GM19351 (cell line): ENCODE measurements around the gene TBC1D2B.
A peak's percentile ranks its signal among the peaks of the same experiment; 100 is the strongest.

Source experiments
- ATAC-seq: cut with Tn5 transposase; IDR thresholded peaks from one replicate; pipeline ENCODE4 v1.9.1; 2021; ENCODE audit warnings: mild to moderate bottlenecking, moderate library complexity; ENCODE audit not compliant: unreplicated experiment

Gene TBC1D2B

DNA sequence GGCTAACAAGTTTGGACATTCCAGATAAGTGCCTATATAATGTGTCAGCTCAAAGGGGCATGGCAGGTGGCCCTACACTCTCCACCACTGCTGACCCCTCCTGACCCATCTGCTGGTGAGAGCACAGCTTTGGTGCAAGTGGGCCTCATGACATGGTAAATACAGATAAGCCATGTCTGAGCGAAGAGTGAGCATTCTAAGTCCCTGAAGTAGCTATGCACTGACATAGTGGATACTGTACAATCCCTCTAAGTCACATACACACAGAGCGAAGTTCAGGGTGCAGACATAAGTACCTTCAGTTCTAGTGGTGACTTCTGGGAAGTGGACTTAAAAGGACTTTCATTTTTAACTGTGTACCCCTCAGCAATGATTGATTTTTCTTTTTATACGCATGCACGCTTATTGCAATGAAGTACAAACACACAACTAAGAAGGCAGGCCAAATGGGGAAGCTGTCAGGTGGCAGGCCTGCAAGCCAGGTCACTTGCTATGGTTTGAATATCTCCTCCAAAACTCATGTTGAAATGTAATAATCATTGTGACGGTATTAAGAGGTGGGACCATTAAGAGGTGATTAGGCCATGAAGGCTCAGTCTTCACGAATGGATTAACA, 41.5 kb downstream of the TBC1D2B start:
- no peak for ATAC-seq

DNA sequence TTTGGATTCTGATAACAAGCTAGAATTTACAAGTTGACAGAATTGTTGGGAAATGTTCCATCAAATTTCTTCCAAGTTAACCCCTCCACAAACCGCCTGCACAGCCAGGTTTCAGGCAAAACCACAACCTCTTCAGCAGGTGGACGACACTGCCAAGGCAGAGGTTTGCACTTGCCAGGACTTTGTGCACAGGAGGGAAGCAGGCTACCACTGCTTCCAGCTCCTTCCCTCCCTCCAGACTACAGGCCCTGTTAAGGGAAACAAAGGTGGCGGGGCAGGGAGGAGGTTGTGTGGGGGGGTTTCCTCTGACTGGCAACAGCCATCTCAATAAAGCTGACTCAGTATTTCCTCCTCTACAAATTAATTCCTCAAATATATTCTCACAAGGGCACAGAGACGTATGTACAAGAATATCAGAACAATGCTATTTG, 42.2 kb downstream of the TBC1D2B start:
- no peak for ATAC-seq

DNA sequence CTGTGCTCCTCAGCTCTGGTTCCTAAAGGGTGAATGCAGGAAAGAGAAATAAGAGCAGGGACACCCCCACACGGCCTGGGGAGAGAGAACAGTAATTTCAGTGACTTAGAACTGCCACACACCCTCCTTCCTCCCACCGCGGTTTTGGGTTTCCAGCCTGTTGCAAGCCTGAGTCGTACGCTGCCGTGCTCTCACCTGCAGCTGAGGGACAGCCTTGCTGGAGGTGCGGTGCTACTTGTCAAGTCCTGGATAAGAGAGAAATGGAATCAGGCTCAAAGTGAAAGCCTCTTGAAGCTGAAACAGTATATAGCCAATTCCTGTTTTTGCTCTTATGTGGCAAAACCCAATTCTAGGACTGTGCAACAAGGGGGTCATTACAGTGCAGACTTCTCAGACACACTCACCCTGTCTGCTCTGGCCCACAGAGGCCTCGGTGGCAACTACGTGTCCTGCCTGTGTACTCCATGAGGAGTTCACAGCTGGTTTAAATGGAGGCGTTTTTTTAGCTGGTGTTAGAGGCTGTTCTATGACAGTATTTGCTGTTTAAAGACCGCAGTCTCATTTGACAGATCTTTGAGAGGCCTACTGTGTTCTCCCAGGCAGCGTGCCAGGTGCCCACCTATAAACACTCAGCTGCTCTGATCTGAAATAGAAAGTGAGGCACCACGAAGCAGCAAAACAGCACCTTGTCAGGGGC, 42.9 kb downstream of the TBC1D2B start:
- peak; percentile 86 for ATAC-seq

DNA sequence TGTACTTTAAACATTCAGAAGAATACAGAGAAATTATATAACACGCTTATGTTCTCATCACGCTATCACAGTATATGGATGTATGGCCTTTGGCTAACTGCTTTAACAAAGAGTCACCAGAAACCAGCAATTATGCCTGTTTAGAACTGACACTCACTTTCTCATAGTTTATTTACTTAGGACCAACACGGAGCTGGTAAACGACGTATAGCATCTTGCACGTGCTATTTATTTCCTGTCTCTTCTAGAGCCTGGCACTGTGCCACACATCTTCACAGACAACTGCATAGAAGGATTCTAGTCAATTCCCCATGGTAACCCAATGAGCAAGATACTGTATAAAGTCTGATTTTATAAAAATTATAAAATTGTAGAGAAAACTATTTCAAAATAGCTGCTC, 43.6 kb downstream of the TBC1D2B start:
- ATAC-seq: no peak

DNA sequence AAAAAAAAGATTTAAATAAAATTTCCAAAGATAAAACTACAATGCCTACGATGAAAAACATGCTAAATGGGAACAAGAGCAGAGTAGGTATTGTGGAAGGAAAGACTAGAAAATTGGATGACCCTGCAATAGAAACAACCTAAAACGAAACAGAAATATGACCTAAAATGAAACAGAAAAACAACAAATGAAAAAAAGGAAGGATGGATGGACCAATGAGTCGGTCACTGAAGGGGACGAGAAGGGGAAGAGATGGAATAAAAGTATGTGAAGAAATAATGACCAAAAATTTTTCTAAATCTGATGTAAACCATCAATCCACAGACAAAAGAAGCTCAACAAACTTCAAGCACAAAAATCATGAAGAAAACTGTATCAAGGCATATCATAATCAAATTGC, 44.8 kb downstream of the TBC1D2B start:
- no peak for ATAC-seq

DNA sequence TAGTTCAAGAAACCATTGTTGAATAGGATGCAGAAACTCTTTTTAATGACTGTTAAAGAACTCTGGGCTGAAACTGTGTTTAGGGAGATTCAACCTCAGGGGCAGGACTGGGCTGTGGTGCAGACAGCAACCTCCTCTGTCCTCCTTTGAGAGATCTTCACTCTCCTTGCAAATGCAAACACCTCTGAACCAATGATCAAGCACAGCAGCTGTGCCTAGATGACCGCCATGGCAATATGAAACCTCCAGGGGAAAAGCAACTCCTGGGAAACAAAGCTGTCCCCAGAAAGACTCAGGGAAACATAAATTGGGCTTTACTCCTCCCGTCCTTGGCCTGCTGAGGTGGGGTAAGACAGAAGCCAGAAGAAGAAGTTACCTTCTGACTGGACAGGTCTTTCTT, 52.6 kb downstream of the TBC1D2B start:
- ATAC-seq: no peak

DNA sequence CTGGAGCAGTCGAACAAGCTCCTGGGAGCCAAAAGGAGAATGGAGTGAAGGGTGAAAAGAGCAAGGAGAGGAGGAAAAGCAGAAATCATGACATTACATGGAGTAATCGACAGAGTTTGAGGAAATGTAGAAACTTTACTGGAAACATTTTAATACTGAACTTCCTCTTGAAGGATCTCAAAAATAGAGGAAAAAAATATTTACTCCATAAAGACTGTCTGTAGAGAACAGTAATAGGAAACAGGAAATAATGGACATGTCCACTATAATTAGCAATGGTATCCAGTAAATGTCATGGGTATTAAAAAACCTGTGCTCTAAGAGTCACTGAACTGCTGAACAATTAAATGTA, 53.0 kb downstream of the TBC1D2B start:
- ATAC-seq: no peak

DNA sequence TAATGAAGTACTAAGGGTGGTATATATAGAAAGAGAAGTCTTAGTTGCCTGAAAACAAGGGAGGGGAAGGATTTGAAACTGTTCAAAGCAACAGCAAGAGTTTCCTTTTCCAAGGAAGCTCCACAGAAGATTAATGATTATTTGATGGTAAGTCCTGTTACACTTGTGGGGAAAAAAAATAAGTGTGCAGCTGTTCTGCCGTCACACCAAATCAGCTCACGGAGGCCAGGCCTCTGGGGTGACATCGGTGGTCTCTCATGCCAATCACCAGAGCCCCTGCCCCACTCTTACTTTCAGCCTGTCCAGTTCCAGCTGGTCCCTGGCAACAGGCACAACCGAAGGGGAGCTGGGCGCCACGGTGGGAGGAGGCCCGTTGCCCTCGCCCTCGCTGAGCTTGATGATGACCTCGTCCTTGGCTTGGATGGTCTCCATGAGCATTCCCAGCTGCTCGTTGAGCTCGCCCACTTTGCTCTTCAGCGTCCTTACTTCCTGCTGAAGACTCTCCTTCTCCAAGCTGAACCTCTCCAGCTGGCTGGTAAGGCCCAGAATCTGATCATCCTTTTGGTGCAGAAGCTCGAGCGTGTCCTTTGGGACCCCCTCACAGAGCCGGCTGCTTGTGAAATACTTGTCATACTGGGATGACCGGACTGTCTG, 53.5 kb downstream of the TBC1D2B start:
- no peak for ATAC-seq

DNA sequence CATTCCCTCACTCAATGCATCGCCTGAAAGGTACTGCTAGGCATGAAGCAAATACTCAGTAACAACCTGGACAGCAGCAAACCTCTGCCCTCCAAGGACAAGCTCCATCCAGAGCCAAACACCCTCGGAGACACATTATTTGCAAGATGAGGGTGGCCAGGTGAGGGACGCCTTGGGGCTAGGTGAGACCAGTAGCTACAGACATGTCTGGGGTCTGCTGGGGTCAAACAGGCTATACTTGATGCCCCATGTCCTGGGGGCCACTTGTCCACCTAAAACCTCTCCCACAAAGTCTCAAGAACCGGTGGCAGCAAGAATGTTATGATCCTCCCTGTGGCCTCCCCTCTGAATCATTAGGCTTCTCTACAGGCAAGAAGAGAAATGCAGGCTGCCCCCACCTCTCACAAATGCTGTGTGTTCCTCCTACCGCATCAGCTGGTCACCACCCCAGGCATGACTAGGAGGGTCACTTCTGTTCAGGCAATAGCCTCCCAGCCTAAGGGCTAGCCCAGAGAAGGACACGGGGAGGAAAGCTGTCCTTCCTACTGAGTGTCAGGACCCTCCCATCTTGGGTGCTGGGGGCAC, 54.3 kb downstream of the TBC1D2B start:
- no peak for ATAC-seq

DNA sequence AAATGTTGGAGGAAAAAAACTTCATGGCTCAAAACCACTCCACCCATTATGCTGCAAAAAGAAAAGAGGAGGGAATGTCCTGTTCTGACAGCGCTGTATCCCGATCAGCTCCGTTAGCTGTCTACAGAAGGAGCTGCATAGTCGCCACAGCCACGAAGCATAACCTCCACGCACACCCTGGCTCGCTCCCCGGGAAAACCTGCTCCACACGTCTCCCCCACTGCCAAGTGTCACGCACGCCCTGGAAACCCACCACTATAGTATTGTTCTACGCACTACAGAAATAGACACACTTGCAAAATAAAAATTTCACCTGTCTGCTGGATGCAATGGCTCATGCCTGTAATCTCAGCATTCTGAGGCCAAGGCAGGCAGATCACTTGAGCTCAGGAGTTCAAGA, 55.8 kb downstream of the TBC1D2B start:
- ATAC-seq: no peak

DNA sequence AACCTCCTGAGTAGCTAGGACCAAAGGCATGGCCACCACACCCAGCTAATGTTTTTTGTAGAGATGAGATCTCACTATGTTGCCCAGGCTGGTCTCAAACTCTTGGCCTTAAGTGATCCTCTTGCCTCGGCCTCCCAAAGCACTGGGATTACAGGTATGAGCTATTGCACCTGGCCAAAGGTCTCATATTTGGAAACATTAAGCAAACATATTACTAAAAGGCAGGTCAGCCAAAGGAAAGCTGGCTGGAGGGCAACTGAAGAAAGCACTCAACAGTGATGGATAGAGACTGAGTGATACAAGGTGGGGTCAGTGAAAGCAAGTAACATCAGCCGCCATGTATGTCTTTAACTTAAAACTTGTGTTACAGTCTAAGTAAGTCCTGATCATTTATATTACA, 57.5 kb downstream of the TBC1D2B start:
- ATAC-seq: no peak

DNA sequence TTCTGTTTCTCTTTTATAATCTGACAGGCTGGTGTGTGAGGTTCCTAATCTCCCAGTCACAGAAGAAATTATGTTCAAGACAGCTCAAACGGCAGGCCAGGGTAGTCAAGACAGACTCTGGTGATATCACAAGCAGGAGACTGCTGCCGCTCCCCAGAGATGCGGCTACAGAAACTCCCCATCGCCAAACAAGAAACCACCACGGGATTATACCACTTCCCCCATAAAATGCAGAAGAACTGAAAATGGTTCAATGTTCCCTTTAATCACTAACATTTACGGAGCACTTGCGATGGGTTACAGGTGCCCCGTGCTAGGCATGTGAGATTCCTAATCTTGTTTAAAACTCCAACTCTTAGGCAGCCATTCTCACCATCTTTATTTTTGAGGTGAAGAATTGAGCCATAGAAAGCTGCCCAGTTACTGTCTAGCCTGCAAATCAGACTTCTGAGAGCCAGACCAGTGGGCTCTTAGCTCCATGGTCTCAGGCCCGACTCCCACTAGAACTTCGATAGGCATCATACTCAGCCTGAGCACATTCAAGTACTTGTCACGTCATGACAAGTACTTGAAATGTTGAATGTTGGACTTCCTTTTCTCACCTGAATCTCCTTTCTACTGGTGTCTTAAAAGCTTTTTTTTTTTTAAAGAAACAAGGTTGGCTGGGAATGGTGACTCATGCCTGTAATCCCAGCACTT, 58.4 kb downstream of the TBC1D2B start:
- ATAC-seq: no peak

DNA sequence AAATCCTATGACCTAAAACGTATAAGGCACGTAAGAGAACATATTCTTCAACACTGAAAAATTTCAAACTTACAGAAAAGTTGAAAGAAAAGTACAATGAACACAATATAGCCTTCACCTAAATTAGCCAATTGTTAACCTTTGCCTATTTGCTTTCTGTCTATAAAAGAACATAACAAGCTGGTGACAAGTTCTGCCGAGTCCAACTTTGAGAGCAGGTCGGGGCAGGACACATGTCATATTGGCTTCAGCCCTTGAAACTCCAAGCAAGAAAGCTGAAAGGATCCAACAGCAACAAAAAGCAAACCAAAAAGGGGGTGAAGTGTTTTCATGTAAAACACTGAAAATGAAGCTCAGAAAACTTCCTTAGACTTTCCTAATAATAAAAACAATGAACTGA, 59.1 kb downstream of the TBC1D2B start:
- no peak for ATAC-seq

DNA sequence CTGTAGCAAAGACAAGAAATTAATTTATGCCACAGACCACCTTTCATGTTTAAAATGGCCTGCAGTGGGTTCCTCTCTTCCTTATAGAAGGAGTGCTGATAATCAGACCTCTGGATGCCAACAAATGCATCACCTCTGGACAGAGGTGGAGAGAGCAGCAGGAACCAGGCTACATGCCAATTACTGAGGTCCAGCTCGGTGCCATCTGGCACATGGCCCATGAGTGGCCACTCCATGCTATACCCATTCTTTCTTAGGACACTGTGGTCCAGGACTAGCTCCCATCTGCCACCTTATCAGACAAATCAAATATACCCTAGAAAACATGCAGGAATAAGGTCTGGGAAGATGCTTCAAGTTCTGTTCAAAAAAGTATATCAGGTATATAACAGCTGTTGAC, 60.7 kb downstream of the TBC1D2B start:
- ATAC-seq: no peak

DNA sequence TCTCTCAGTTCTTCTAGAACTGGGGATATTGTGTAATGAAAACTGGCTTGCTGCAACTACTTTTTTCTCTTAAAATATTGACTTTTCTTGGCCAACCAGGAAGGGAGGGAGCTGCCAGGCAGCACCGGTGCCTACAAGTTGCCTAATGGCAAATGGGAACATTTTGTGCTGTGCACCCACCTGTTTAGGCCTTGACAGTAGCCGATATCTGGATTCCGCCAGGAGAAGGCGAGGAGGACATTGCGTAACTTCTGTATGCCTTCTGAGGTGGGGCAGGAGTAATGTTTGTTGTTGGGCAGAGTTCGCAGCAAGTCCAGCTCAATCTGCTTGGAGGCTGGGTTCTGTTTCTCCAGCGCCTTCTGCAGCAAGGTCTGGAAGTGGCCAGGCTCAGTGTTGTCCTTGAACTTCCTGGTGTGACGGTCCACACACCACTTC, 64.9 kb downstream of the TBC1D2B start:
- ATAC-seq: no peak

DNA sequence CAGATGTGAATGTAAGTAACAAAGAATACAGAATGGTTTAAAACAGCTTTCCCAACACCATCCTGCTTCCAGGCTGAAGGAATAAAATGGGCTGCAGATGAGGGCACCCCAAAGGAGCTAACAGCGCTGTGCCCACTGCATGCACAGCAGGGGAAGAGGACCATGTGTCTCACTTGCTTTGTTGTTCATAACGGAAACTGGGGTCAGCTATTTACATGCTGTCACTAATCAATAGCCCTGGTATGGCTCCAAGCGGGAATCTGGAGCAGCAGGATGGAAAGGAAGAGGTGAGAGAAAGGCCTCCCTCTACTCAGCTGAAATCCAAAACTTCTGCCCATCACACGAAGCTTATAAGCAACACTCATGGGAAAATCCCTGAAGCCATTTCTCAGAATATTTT, 67.4 kb downstream of the TBC1D2B start:
- no peak for ATAC-seq

DNA sequence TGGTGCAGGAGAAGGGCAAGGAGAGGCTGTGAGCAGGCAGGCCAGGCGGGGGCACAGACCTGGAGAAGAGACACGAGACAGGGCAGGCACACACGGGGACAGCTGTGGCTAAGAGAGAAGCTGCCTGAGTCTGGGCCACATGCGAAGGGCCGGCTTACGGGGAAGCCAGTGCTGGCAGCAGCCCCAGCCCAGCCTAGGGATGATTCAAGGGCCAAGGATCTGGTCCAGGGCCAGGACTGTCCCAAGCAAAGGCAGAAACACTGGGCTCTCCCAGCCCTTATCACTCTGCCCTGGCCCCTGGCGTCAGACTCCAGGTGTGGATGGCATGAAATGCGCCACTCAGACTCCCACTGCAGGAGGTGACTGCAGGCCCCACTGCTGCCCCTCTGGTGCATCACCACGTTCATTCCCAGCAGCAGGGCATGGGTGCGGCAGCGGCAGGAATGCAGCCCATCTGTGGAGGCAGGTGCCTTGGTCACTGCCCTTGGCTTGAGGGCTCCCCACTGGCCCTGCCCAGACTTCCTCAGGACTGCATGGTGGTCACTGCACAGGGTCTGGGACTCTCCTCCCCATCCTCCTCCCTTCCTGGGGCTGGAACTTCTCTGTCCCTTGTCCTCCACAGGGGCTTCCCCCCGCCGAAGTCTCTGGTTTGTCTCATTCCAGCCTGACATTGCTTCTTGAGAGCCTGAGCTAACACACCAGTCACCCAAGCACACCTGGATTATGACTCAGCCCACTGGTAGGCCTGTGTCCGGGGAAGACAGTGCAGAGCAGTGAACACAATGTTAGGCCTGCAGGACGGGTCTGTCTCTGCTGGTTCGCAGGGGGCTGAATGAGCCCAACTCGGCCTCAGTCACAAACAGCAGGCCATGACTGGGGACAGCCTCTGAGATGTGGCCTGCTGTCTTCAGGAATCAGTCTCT, 69.3 kb downstream of the TBC1D2B start:
- ATAC-seq: no peak

DNA sequence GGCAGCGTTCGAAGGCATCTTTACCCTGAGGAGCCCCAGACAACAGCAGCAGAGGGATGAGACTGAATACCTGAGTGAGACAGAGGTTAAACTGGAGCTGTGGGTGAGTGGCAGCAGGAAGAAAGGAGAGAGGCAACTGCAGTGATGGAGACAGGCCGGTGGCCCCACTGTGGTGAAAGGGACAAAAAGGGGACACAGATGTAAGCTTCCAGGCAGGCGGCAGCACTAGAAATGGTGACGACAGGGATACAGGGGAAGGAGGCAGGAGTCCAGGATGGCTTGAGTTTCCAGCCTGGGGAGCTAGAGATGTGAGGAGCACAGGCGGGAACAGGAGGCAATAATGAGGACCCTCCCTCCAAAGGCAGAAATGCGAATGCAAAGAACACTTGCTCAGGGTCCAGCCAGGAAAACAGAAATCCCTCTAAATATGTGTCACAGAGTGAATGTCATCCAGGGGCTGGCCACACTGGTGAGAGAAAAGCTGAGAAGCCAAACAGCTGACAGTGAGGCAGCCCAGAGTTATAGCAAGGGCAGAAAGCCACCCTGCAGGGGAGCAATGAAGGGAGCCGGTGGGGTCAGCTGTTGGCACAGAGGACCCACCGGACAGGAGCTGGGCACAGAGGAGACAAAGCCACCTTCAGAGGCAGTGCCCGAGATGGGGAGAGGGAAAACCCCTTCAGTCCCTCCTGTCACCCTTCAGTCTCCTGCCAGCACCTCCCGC, 70.1 kb downstream of the TBC1D2B start:
- no peak for ATAC-seq

DNA sequence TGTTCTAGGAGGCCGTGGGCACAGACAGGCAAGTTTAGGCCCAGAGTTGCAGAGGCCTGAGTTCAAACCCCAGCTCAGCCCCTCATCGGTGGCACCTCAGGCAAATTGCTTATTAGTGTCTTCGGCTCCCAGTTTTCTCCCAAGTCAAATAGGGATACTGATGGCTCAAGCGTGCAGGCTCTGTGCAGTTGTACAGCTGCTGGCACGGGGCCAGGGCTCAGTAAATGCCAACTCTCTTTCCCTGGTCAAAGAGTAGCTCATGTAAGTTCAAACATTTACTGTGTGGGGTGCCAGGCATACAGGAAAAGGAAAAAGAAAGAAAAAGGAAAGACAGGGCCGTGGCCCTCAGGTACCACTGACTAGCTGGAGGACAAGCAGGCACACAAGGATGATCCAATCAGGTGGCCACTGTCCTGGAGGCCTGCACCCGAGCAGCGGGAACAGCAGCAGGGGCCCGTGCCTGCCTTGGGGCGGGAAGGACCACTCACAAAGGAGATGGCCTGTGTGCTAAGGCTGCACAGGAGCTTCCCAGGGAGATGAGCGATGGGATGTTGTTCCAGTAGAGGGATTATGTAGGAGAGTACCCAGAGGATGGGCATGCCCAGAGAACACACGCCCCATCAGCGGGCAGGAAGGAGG, 70.8 kb downstream of the TBC1D2B start:
- no peak for ATAC-seq
